ENCODE data around the gene GPM6B.

The GPM6B gene

GRCh38 chrX:13835825-13836224 lies 18.9 kb upstream of the GPM6B start:
- TF ChIP-seq GATA2 (IDR thresholded peaks at IDR 0.05; ENCODE audit: low read depth, low read length): no peak
- TF ChIP-seq GATA3 (IDR thresholded peaks at IDR 0.05; ENCODE audit: low read depth, low read length): no peak

DNA sequence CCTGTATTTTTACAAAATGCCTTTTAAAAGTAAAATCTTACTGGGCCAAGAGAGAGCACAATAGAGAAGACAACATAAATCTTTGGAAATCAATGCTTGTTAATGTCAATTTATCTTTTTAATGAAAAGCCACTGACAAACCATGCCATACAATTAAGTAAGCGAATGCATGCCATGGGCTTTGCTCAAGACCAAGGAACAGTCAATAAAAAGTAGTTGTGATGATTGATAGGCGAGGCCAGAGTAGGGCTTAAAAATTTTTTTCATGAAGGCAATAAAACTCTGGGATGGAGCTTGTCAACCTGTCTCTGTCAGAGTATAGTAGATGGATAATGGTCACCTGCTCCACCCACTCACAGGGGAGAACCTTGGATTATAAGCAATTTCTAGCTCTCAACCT lies 17.5 kb upstream of the GPM6B start:
- TF ChIP-seq GATA3 (IDR thresholded peaks at IDR 0.05; ENCODE audit: low read depth, low read length) (no peak), GATA2 (IDR thresholded peaks at IDR 0.05; ENCODE audit: low read depth, low read length) (no peak)

DNA sequence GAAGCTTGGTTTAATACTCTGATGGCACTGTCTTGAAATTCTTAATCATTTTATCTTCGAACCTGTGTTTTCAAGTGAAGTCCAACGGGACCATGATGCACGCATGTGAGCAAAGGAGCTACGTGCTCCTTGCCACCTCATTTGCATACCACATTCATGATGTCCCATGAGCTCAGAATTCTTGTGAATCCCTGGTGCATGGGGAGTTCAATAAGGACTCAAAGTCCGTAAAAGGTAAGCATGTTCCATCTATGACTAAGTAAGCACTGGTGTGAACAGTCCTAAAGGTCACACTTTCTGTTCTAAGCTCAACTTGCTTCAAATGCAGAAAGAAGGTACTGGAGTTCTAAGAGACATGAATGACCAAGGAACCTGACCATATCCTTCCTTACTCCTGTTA lies 13.1 kb upstream of the GPM6B start:
- TF ChIP-seq GATA2 (IDR thresholded peaks at IDR 0.05; ENCODE audit: low read depth, low read length) (no peak), GATA3 (IDR thresholded peaks at IDR 0.05; ENCODE audit: low read depth, low read length) (no peak)

- TF ChIP-seq GATA3 (IDR thresholded peaks at IDR 0.05; ENCODE audit: low read depth, low read length) (no peak), GATA2 (IDR thresholded peaks at IDR 0.05; ENCODE audit: low read depth, low read length) (no peak)
Observed at GRCh38 chrX:13828392-13828791, 11.5 kb upstream of the GPM6B start.

- TF ChIP-seq GATA2 (IDR thresholded peaks at IDR 0.05; ENCODE audit: low read depth, low read length) (no peak), GATA3 (IDR thresholded peaks at IDR 0.05; ENCODE audit: low read depth, low read length) (no peak)
Observed at GRCh38 chrX:13827298-13828090, 10.6 kb upstream of the GPM6B start.

- TF ChIP-seq GATA2 (IDR thresholded peaks at IDR 0.05; ENCODE audit: low read depth, low read length) (no peak), GATA3 (IDR thresholded peaks at IDR 0.05; ENCODE audit: low read depth, low read length) (no peak)
Observed at GRCh38 chrX:13826770-13827169, 9.9 kb upstream of the GPM6B start.

DNA sequence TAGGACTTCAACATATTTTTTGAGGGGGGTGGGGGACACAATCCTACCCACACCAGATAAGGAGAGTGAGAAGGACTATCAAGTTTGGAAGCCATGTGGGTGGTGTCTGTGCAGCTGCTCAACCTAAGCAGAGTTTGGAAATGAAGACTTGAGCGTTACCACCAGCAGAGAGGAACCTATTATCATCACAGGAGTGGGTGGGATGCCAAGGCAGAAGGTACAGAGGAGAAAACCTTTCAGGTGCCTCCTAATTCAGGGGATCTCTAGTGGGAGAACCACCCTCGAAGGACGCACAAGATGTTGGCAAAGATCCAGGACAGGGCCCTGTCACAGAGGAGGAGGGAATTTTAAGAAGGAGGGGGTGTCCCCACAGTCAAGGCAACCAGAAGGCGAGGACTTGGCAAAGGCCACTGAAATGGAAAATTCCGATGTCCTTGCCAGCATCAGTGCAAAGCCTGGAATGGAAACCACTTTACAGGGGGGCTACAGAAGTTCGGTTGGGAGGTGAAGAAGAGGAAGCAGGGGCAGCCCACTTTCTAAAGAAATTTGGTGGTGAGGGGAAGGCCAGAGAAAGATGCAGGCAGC lies 8.4 kb upstream of the GPM6B start:
- TF ChIP-seq GATA3 (IDR thresholded peaks at IDR 0.05; ENCODE audit: low read depth, low read length) (no peak), GATA2 (IDR thresholded peaks at IDR 0.05; ENCODE audit: low read depth, low read length) (no peak)

DNA sequence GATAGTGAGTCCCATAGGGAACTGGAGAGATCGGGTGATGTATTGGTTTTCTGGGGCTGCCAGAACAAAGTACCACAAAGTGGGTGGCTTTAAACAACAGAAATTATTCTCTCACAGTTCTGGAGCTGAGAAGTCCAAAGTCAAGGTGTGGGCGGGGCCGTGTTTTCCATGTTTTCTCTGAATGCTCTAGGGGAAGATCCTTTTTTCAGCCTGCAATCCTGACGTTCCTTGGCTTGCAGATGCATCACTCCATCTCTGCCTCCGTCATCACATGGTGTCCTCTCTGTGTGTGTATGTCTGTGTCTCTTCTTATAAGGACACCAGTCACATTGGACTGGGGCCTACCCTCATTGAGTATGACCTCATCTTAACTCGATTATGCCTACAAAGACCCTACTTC lies 7.9 kb upstream of the GPM6B start:
- TF ChIP-seq GATA2 (IDR thresholded peaks at IDR 0.05; ENCODE audit: low read depth, low read length) (no peak), GATA3 (IDR thresholded peaks at IDR 0.05; ENCODE audit: low read depth, low read length) (no peak)

GRCh38 chrX:13821738-13822137 lies 4.8 kb upstream of the GPM6B start:
- TF ChIP-seq GATA3 (IDR thresholded peaks at IDR 0.05; ENCODE audit: low read depth, low read length) (no peak), GATA2 (IDR thresholded peaks at IDR 0.05; ENCODE audit: low read depth, low read length) (no peak)

GRCh38 chrX:13816176-13816575 lies 717 bp downstream of the GPM6B start:
- TF ChIP-seq GATA3 (IDR thresholded peaks at IDR 0.05; ENCODE audit: low read depth, low read length) (no peak), GATA2 (IDR thresholded peaks at IDR 0.05; ENCODE audit: low read depth, low read length) (no peak)

GRCh38 chrX:13815664-13816063 lies 1.2 kb downstream of the GPM6B start:
- no peak for TF ChIP-seq GATA3 (IDR thresholded peaks at IDR 0.05; ENCODE audit: low read depth, low read length)
- no peak for TF ChIP-seq GATA2 (IDR thresholded peaks at IDR 0.05; ENCODE audit: low read depth, low read length)

DNA sequence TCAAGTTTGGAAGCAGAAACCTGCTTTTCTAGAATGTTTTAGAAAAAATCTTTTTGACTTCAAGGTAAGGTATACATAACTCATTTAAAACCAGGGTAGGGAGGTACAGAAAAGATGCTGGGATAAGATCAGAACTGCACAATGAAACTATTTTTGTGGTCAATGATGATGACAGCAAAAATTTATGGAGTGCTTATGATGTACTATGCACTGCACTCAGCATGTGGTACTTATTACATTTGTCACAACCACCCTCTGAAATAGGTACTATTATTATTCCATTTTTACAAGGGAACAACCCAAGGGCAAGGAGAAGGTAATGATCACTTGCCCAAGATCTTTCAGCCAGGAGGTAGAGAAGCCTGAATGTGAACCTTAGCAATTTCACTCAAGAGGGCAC lies 8.0 kb downstream of the GPM6B start:
- TF ChIP-seq GATA2 (IDR thresholded peaks at IDR 0.05; ENCODE audit: low read depth, low read length): no peak
- TF ChIP-seq GATA3 (IDR thresholded peaks at IDR 0.05; ENCODE audit: low read depth, low read length): no peak

DNA sequence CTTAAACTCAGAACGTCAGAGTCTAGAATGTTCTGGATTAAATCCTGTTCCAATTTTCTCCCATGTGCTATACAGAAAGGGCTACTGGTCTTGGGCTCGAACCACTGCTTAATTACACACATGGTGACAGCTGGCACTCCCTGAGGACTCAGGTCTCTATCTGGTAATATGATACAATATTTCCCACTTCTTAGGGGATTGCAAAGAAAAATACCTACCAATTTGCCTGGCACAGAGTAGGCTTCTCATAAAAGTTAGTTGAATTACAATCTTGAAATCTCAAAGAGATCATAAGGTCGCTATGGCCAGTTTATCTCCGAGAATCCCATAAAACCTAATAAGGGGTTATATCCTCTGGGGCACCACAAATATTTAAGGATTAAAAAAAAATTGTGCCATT lies 8.6 kb downstream of the GPM6B start:
- TF ChIP-seq GATA2 (IDR thresholded peaks at IDR 0.05; ENCODE audit: low read depth, low read length) (no peak), GATA3 (IDR thresholded peaks at IDR 0.05; ENCODE audit: low read depth, low read length) (no peak)

- TF ChIP-seq GATA2 (IDR thresholded peaks at IDR 0.05; ENCODE audit: low read depth, low read length): no peak
- no peak for TF ChIP-seq GATA3 (IDR thresholded peaks at IDR 0.05; ENCODE audit: low read depth, low read length)
Observed at GRCh38 chrX:13805241-13805640, 11.7 kb downstream of the GPM6B start.

- TF ChIP-seq GATA3 (IDR thresholded peaks at IDR 0.05; ENCODE audit: low read depth, low read length) (no peak), GATA2 (IDR thresholded peaks at IDR 0.05; ENCODE audit: low read depth, low read length) (no peak)
Observed at GRCh38 chrX:13803116-13803515, 13.8 kb downstream of the GPM6B start.
